ENCODE results near the gene GRK4.

Gene GRK4

GRCh38 chr4:3067473-3068001 is 104.2 kb downstream of the GRK4 start:
- in situ Hi-C loops (cut with MboI; ENCODE audit: low sequenced_read_pairs), result no loop called here

DNA sequence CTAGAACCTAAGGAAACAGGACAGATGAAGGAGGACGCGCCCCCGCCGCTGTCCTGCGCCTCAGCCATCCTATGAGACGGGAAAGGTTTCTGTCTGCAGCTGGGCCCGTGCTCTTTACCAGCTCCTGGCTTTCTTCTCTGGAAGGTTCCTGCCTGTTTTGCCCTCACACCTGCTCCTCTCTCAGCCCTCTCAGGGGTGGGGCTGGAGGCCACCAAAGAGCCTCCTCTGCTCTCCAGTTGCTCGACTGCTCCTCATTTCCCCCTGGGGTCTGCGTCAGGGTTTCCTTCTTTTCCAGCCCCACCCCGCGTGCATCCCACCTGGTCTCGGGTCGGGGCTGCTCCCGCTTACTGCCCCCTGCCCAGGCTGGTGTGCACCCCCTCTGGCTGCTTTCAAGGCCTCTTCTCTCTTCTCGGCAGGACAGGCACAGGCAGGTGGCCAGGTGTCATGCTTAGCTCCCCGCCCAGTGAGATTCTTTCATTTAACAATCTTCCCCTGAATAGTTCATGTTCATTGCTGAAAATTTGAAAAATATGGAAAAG is 106.4 kb downstream of the GRK4 start:
- in situ Hi-C loops (cut with MboI; ENCODE audit: low sequenced_read_pairs), result no loop called here

GRCh38 chr4:3070709-3071500 is 107.5 kb downstream of the GRK4 start:
- in situ Hi-C loops (cut with MboI; ENCODE audit: low sequenced_read_pairs), result no loop called here

GRCh38 chr4:3071811-3072210 is 108.4 kb downstream of the GRK4 start:
- in situ Hi-C loops (cut with MboI; ENCODE audit: low sequenced_read_pairs), result no loop called here

- in situ Hi-C loops (cut with MboI; ENCODE audit: low sequenced_read_pairs), result no loop called here
These were observed 110.0 kb downstream of the GRK4 start for GRCh38 chr4:3073158-3074077.

DNA sequence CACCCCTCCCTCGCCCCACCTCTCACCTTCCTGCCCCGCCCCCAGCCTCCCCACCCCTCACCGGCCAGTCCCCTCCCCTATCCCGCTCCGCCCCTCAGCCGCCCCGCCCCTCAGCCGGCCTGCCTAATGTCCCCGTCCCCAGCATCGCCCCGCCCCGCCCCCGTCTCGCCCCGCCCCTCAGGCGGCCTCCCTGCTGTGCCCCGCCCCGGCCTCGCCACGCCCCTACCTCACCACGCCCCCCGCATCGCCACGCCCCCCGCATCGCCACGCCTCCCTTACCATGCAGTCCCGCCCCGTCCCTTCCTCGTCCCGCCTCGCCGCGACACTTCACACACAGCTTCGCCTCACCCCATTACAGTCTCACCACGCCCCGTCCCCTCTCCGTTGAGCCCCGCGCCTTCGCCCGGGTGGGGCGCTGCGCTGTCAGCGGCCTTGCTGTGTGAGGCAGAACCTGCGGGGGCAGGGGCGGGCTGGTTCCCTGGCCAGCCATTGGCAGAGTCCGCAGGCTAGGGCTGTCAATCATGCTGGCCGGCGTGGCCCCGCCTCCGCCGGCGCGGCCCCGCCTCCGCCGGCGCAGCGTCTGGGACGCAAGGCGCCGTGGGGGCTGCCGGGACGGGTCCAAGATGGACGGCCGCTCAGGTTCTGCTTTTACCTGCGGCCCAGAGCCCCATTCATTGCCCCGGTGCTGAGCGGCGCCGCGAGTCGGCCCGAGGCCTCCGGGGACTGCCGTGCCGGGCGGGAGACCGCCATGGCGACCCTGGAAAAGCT is 110.9 kb downstream of the GRK4 start, which contains the start of the genes HTT and HTT-AS:
HTT (plus strand) TSS at position 604 of the 768 bp plus-strand sequence; CDS start at position 749, 145 bp downstream.
HTT-AS (minus strand) TSS at position 461 of the 768 bp plus-strand sequence.
- in situ Hi-C loops (cut with MboI; ENCODE audit: low sequenced_read_pairs), result no loop called here

GRCh38 chr4:3074846-3075651 is 111.7 kb downstream of the GRK4 start:
- in situ Hi-C loops (cut with MboI; ENCODE audit: low sequenced_read_pairs), result no loop called here

- in situ Hi-C loops (cut with MboI; ENCODE audit: low sequenced_read_pairs), result no loop called here
These were observed 112.2 kb downstream of the GRK4 start for GRCh38 chr4:3075652-3075981.

- in situ Hi-C loops (cut with MboI; ENCODE audit: low sequenced_read_pairs), result no loop called here
These were observed 114.4 kb downstream of the GRK4 start for GRCh38 chr4:3077796-3078195.

GRCh38 chr4:3079694-3080123 is 116.3 kb downstream of the GRK4 start:
- in situ Hi-C loops (cut with MboI; ENCODE audit: low sequenced_read_pairs), result no loop called here

DNA sequence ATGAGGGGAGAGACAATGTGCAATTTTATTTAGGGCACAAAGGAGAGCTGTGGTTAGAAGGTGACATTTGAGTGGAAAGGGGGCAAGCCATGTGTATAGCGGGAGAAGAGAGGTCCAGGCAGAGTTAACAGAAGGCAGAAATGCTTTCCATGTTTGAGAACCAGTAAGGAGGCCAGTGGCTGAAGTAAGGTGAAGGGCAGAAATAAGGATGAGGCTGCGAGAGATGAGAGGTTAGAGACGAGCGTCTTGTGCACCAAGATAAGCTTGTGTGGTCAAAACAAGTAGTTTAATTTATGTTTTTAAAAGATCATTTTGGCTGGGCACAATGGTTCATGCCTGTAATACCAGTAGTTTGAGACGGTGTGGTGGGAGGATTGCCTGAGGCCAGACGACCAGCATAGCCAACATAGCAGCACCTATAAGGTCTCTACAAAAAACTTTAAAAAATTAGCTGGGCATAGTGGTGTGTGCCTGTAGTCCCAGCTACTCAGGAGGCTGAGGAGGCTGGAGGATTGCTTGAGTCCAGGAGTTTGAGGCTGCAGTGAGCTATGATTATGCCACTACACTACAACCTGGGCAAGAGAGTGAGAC is 119.6 kb downstream of the GRK4 start:
- in situ Hi-C loops (cut with MboI; ENCODE audit: low sequenced_read_pairs), result no loop called here

DNA sequence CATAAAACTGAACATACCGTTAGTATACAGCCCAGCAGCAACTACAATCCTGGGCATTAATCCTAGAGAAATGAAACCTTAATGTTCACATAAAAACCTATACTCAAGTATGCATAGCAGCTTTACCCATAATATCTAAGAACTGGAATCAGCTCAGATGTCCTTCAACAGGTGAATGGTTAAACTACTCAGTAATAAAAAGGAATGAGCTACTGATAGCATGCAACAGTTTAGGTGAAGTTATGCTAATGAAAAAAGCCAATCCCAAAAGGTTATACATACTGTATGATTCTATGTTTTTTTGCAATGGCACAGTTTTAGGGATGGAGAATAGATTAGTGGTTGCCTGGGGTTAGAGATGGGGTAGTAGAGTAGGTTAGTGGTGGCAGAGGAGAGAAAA is 120.4 kb downstream of the GRK4 start:
- in situ Hi-C loops (cut with MboI; ENCODE audit: low sequenced_read_pairs), result no loop called here

GRCh38 chr4:3085948-3086670 is 122.7 kb downstream of the GRK4 start:
- in situ Hi-C loops (cut with MboI; ENCODE audit: low sequenced_read_pairs), result no loop called here

DNA sequence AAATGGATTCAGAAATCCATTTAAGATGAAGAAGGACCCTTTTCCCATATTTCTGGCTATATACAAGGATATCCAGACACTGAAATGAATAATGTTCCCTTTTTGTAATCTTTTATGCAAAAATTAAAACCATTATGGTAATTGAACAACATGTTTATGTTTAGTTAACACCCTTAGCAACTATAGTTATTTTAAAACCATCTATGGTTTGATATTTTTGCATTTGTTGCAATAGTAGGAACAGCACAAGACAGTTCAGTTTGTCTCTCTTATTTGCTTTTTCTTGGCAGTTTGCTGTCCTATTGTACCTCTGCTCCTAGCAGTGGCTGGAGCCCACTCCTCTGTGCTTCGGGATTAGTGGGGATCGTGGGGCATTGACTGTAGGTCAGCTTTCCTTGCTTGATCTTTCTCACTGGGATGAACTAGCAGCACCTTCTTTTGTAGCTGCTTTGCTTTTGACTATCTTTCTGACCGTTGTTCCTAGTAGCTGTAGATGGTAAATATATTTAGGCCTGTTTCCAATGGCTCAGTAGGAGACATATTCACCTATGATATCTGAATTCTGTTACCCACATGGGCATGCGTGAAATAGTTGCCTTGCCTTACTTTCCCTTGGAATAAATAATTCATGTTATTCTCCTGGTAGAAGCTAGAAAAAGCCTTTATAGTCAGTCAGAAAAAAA is 123.9 kb downstream of the GRK4 start:
- in situ Hi-C loops (cut with MboI; ENCODE audit: low sequenced_read_pairs), result no loop called here
